IMR-90 (cell line): Measurements from ENCODE around the gene CDK15.

Experiments
- BHLHE40 ChIP-seq: fragments of 150-350 bp; IDR thresholded peaks from 2 replicates; pipeline ENCODE4 v1.6.1; 2016; ENCODE audit warnings: mild to moderate bottlenecking, low read depth, low read length
- CEBPB ChIP-seq: IDR thresholded peaks from 2 replicates; pipeline ENCODE4 v1.6.1; 2012; ENCODE audit warnings: low read depth, low read length, improper control_type of control experiment
- CHD1 ChIP-seq: IDR thresholded peaks from 2 replicates; pipeline ENCODE4 v1.6.1; 2012; ENCODE audit warnings: low read depth, low read length, improper control_type of control experiment
- ELK1 ChIP-seq: fragments of 150-350 bp; IDR thresholded peaks from 2 replicates; pipeline ENCODE4 v1.6.1; 2016; ENCODE audit warnings: low read depth, mild to moderate bottlenecking, low read length, moderate library complexity, borderline replicate concordance
- FOS ChIP-seq: fragments of 150-350 bp; IDR thresholded peaks from 2 replicates; pipeline ENCODE4 v1.6.1; 2016; ENCODE audit warnings: low read depth, low read length
- MAFK ChIP-seq: IDR thresholded peaks from 2 replicates; pipeline ENCODE4 v1.6.1; 2012; ENCODE audit warnings: low read depth, low read length, improper control_type of control experiment
- MXI1 ChIP-seq: IDR thresholded peaks from 2 replicates; pipeline ENCODE4 v1.6.1; 2012; ENCODE audit warnings: low read depth, mild to moderate bottlenecking, low read length, moderate library complexity, borderline replicate concordance
- POLR2A ChIP-seq: IDR thresholded peaks from 2 replicates; pipeline ENCODE4 v1.6.1; 2012; ENCODE audit warnings: mild to moderate bottlenecking, low read depth, low read length
- RAD21 ChIP-seq: IDR thresholded peaks from 2 replicates; pipeline ENCODE4 v1.6.1; 2012; ENCODE audit warnings: low read length, improper control_type of control experiment
- RCOR1 ChIP-seq: IDR thresholded peaks from 2 replicates; pipeline ENCODE4 v1.6.1; 2012; ENCODE audit warnings: mild to moderate bottlenecking, low read length, improper control_type of control experiment; ENCODE audit not compliant: insufficient replicate concordance
- RFX5 ChIP-seq: IDR thresholded peaks from 2 replicates; pipeline ENCODE4 v1.8.0; 2012; ENCODE audit warnings: low read depth, mild to moderate bottlenecking, low read length, moderate library complexity
- TF ChIP-seq, protein P1 (sequence below): conservative IDR thresholded peaks from 2 replicates; pipeline ENCODE4 v1.5.1; 2012; ENCODE audit warnings: mild to moderate bottlenecking, low read depth, low read length, improper control_type of control experiment
- TF ChIP-seq, protein P2 (sequence below): fragments of 150-350 bp; IDR thresholded peaks from 2 replicates; pipeline ENCODE4 v1.6.1; 2017; ENCODE audit warnings: mild to moderate bottlenecking, antibody characterized with exemption, low read length, low read depth

DNA sequence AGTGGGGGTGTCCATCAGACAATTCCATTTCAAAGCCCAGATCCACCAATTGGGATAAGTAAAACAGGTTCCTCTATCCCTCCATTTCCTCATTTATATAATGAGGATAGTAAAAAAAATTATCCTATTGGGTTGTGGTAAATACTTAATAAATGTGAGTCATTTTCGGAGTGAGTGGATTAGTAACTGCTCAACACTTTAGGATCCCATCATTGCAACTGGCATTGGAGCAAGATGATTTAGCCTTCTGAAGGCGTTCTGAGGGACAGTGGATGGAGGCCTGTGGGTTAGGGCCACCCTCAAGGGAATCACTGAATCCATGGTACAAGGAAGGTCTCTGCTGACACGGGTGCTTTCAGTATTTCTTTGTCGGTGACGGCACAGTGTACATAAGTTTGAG, 118.7 kb downstream of the CDK15 start:
- TF ChIP-seq CEBPB (no peak), FOS (no peak), POLR2A (no peak), BHLHE40 (no peak), ELK1 (no peak), RFX5 (no peak), MXI1 (no peak), CHD1 (no peak), RAD21 (no peak), MAFK (no peak), RCOR1 (no peak)
- TF ChIP-seq, protein P1, sequence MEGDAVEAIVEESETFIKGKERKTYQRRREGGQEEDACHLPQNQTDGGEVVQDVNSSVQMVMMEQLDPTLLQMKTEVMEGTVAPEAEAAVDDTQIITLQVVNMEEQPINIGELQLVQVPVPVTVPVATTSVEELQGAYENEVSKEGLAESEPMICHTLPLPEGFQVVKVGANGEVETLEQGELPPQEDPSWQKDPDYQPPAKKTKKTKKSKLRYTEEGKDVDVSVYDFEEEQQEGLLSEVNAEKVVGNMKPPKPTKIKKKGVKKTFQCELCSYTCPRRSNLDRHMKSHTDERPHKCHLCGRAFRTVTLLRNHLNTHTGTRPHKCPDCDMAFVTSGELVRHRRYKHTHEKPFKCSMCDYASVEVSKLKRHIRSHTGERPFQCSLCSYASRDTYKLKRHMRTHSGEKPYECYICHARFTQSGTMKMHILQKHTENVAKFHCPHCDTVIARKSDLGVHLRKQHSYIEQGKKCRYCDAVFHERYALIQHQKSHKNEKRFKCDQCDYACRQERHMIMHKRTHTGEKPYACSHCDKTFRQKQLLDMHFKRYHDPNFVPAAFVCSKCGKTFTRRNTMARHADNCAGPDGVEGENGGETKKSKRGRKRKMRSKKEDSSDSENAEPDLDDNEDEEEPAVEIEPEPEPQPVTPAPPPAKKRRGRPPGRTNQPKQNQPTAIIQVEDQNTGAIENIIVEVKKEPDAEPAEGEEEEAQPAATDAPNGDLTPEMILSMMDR, result no peak
- TF ChIP-seq, protein P2, sequence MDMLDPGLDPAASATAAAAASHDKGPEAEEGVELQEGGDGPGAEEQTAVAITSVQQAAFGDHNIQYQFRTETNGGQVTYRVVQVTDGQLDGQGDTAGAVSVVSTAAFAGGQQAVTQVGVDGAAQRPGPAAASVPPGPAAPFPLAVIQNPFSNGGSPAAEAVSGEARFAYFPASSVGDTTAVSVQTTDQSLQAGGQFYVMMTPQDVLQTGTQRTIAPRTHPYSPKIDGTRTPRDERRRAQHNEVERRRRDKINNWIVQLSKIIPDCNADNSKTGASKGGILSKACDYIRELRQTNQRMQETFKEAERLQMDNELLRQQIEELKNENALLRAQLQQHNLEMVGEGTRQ, result no peak
